GM19455 (cell line): ENCODE results near the gene TUBGCP4.

Experiments
- ATAC-seq: cut with Tn5 transposase; IDR thresholded peaks from one replicate; pipeline ENCODE4 v1.9.1; 2021; ENCODE audit not compliant: unreplicated experiment

TUBGCP4 gene

GRCh38 chr15:43403616-43404015 is 32.7 kb downstream of the TUBGCP4 start:
- ATAC-seq = no peak

GRCh38 chr15:43404130-43404529 is 33.2 kb downstream of the TUBGCP4 start:
- ATAC-seq = no peak

- no peak for ATAC-seq
Measured at GRCh38 chr15:43406189-43406588, 35.3 kb downstream of the TUBGCP4 start.

- no peak for ATAC-seq
Measured at GRCh38 chr15:43406808-43407207, 35.9 kb downstream of the TUBGCP4 start.

- no peak for ATAC-seq
Measured at GRCh38 chr15:43408789-43409188, 37.9 kb downstream of the TUBGCP4 start.

- no peak for ATAC-seq
Measured at GRCh38 chr15:43410572-43411214, 39.8 kb downstream of the TUBGCP4 start.

GRCh38 chr15:43412096-43412495 is 41.2 kb downstream of the TUBGCP4 start:
- ATAC-seq = no peak

- no peak for ATAC-seq
Measured at GRCh38 chr15:43414196-43414595, 43.3 kb downstream of the TUBGCP4 start.

GRCh38 chr15:43420435-43420834 is 49.5 kb downstream of the TUBGCP4 start:
- no peak for ATAC-seq

GRCh38 chr15:43420876-43421275 is 50.0 kb downstream of the TUBGCP4 start:
- no peak for ATAC-seq

- no peak for ATAC-seq
Measured at GRCh38 chr15:43423793-43424192, 52.9 kb downstream of the TUBGCP4 start.

- ATAC-seq = no peak
Measured at GRCh38 chr15:43429687-43430086, 58.8 kb downstream of the TUBGCP4 start.

- ATAC-seq = no peak
Measured at GRCh38 chr15:43433165-43433564, 62.3 kb downstream of the TUBGCP4 start.

- no peak for ATAC-seq
Measured at GRCh38 chr15:43433661-43434303, 62.9 kb downstream of the TUBGCP4 start.

GRCh38 chr15:43434446-43434845 is 63.5 kb downstream of the TUBGCP4 start:
- no peak for ATAC-seq

GRCh38 chr15:43436395-43436794 is 65.5 kb downstream of the TUBGCP4 start:
- no peak for ATAC-seq

- no peak for ATAC-seq
Measured at GRCh38 chr15:43439268-43439667, 68.4 kb downstream of the TUBGCP4 start.

GRCh38 chr15:43440721-43441281 is 69.9 kb downstream of the TUBGCP4 start:
- no peak for ATAC-seq

- ATAC-seq = no peak
Measured at GRCh38 chr15:43441316-43441715, 70.4 kb downstream of the TUBGCP4 start.

- no peak for ATAC-seq
Measured at GRCh38 chr15:43446344-43446743, 75.4 kb downstream of the TUBGCP4 start.

- no peak for ATAC-seq
Measured at GRCh38 chr15:43449981-43450380, 79.1 kb downstream of the TUBGCP4 start.
